ENCODE measurements around the gene MYO16.

MYO16 gene

DNA sequence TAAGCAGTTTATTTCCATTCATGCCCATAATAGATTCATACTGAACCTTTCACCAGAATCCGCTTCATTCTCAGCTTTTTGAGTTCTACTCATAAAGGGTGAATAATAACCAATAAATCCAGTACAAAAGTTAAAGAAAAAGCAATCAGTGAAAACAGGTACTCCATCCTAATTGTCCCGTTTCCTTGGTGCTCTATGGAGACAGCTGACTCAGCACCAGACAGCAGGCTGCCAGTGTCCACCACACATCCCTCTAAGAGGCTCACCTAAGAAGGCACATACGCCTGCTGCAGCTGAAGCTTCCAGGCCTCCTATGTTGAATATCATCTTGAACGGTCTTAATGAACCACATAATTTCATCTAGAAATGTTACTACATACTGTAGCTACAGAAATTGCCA is 27.3 kb downstream of the MYO16 start:
- FAIRE-seq (no peak), DNase-seq (ENCODE audit: insufficient read length, low spot score) (no peak)
- TF ChIP-seq POLR2A (IDR thresholded peaks at IDR 0.05; ENCODE audit: low read depth, low read length) (no peak), TAF1 (IDR thresholded peaks at IDR 0.05; ENCODE audit: low read depth, low read length) (no peak), POLR2AphosphoS5 (IDR thresholded peaks at IDR 0.05; ENCODE audit: low read depth, low read length) (no peak), PAX5 (IDR thresholded peaks at IDR 0.05; ENCODE audit: insufficient read depth, low read length, severe bottlenecking) (no peak), SPI1 (IDR thresholded peaks at IDR 0.05; ENCODE audit: low read depth, low read length) (no peak), POU2F2 (IDR thresholded peaks at IDR 0.05; ENCODE audit: low read depth, low read length) (no peak)

DNA sequence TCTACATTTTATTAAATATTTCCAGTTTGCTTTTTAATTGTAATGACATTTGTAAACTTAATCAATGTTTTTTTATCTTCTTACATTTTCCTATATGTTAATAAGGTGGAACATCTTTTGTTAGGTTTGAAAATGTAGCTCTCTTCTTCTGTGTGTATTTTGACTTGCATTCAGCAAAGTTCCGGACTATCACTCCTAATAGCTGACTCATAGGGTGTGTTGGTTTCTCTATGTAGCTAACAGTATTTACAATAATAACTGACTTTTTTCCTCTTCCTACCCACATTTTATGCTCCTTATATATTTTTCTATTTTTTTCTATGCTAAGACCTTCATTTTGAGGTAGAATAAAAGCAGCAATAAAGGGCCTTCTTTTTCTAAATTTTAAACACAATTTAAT is 28.1 kb downstream of the MYO16 start:
- TF ChIP-seq PAX5 (IDR thresholded peaks at IDR 0.05; ENCODE audit: insufficient read depth, low read length, severe bottlenecking): no peak
- no peak for TF ChIP-seq POLR2A (IDR thresholded peaks at IDR 0.05; ENCODE audit: low read depth, low read length)
- no peak for TF ChIP-seq TAF1 (IDR thresholded peaks at IDR 0.05; ENCODE audit: low read depth, low read length)
- no peak for TF ChIP-seq POU2F2 (IDR thresholded peaks at IDR 0.05; ENCODE audit: low read depth, low read length)
- no peak for TF ChIP-seq POLR2AphosphoS5 (IDR thresholded peaks at IDR 0.05; ENCODE audit: low read depth, low read length)
- TF ChIP-seq SPI1 (IDR thresholded peaks at IDR 0.05; ENCODE audit: low read depth, low read length): no peak
- FAIRE-seq: no peak
- DNase-seq (ENCODE audit: insufficient read length, low spot score): no peak

DNA sequence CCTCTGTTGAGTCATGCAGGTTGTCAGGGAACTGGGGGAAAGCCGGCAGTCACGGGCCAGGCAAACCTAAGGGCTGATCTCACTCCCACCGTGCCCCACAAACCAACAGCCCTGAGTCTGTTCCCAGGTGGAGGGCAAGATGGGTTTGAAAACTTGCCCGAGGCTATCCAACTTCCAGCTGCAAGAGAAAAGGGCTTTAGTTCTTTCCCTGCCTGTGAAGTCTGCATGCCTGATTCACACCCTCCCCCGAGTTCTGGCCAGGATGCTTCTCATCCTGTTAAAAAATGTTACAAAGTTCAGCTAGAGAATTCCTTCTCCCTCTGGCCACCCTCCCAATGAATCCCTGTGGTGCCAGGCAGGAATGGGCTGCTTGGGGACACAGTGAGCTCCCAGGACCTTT is 33.1 kb downstream of the MYO16 start:
- DNase-seq (ENCODE audit: insufficient read length, low spot score) (no peak), FAIRE-seq (no peak)
- TF ChIP-seq POLR2AphosphoS5 (IDR thresholded peaks at IDR 0.05; ENCODE audit: low read depth, low read length) (no peak), TAF1 (IDR thresholded peaks at IDR 0.05; ENCODE audit: low read depth, low read length) (no peak), POU2F2 (IDR thresholded peaks at IDR 0.05; ENCODE audit: low read depth, low read length) (no peak), SPI1 (IDR thresholded peaks at IDR 0.05; ENCODE audit: low read depth, low read length) (no peak), POLR2A (IDR thresholded peaks at IDR 0.05; ENCODE audit: low read depth, low read length) (no peak), PAX5 (IDR thresholded peaks at IDR 0.05; ENCODE audit: insufficient read depth, low read length, severe bottlenecking) (no peak)

DNA sequence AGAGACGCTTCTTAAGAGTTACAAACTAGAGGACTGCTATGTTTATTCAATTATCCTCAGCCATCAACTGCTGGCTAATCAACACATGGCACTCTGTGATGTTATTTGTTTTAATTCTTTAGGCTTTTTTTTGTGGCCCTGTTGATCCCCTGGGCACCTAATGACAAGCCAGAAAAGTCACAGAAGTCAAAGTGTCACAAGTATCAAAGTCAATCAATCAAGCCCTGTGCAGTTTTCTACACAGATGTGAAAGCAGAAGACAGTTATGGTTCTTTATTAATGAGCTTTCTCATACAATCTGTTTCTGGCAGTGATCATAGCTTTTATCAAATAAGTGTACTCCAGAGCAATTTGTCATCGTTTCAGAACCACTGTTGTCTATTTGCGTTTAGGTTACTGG is 34.3 kb downstream of the MYO16 start:
- TF ChIP-seq SPI1 (IDR thresholded peaks at IDR 0.05; ENCODE audit: low read depth, low read length) (no peak), TAF1 (IDR thresholded peaks at IDR 0.05; ENCODE audit: low read depth, low read length) (no peak), POU2F2 (IDR thresholded peaks at IDR 0.05; ENCODE audit: low read depth, low read length) (no peak), POLR2A (IDR thresholded peaks at IDR 0.05; ENCODE audit: low read depth, low read length) (no peak), POLR2AphosphoS5 (IDR thresholded peaks at IDR 0.05; ENCODE audit: low read depth, low read length) (no peak), PAX5 (IDR thresholded peaks at IDR 0.05; ENCODE audit: insufficient read depth, low read length, severe bottlenecking) (no peak)
- DNase-seq (ENCODE audit: insufficient read length, low spot score) (no peak), FAIRE-seq (no peak)

DNA sequence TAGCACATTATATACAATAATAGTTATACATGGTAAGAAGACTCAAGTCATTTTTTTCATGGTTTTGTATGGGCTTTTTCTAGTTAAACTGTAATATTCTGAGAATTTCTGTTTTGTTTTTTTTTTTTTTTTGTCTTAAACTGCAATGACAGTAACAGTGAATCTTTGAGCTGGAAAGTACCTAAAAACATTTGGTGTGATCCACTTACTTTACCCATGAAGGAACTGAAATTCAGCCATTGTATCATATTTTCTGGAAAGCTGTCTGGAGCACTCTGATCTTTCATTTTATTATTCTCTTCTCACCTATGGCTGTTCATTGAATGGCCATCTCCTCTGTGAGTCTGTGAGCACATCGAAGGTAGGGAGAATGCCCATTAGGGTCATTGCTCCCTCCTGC is 37.8 kb downstream of the MYO16 start:
- FAIRE-seq: no peak
- DNase-seq (ENCODE audit: insufficient read length, low spot score): no peak
- TF ChIP-seq POLR2AphosphoS5 (IDR thresholded peaks at IDR 0.05; ENCODE audit: low read depth, low read length) (no peak), POU2F2 (IDR thresholded peaks at IDR 0.05; ENCODE audit: low read depth, low read length) (no peak), SPI1 (IDR thresholded peaks at IDR 0.05; ENCODE audit: low read depth, low read length) (no peak), PAX5 (IDR thresholded peaks at IDR 0.05; ENCODE audit: insufficient read depth, low read length, severe bottlenecking) (no peak), TAF1 (IDR thresholded peaks at IDR 0.05; ENCODE audit: low read depth, low read length) (no peak), POLR2A (IDR thresholded peaks at IDR 0.05; ENCODE audit: low read depth, low read length) (no peak)

DNA sequence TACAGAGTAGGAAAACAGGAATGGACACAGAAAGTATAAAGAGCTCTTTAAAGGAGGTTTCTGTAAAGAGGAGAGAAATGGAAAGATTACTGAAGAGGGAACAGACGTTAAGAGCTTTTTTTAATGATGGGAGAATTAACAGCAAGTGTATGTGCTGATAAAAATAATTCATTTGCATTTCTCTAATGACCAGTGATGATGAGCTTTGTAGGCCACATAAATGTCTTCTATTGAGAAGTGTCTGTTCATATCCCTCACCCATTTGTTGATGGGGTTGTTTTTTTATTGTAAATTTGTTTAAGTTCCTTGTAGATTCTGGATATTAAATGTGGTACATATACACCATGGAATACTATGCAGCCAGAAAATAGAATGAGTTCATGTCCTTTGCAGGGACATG is 40.0 kb downstream of the MYO16 start:
- FAIRE-seq: no peak
- TF ChIP-seq POLR2A (IDR thresholded peaks at IDR 0.05; ENCODE audit: low read depth, low read length) (no peak), SPI1 (IDR thresholded peaks at IDR 0.05; ENCODE audit: low read depth, low read length) (no peak), TAF1 (IDR thresholded peaks at IDR 0.05; ENCODE audit: low read depth, low read length) (no peak), PAX5 (IDR thresholded peaks at IDR 0.05; ENCODE audit: insufficient read depth, low read length, severe bottlenecking) (no peak), POLR2AphosphoS5 (IDR thresholded peaks at IDR 0.05; ENCODE audit: low read depth, low read length) (no peak)
- no peak for DNase-seq (ENCODE audit: insufficient read length, low spot score)

DNA sequence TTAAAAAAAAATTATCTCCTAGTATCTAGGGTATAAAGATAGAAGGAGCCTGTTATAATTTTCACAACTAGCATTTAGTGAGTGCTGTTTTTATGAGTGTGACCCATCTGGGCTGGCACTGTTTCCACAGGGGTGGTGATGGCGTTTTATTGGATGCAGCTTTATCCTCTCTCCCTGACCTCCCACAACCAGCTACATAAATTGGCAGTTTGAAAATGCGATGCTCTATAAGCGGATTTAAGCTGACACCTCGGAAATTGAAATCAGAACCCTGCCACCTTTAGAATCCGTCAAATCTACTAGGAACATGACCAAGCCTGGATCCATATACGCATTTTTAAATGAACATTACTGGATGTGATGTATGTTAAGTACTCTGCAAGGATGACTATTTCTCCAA is 44.9 kb downstream of the MYO16 start:
- FAIRE-seq (no peak), DNase-seq (ENCODE audit: insufficient read length, low spot score) (no peak)
- TF ChIP-seq SPI1 (IDR thresholded peaks at IDR 0.05; ENCODE audit: low read depth, low read length) (no peak), PAX5 (IDR thresholded peaks at IDR 0.05; ENCODE audit: insufficient read depth, low read length, severe bottlenecking) (no peak), POU2F2 (IDR thresholded peaks at IDR 0.05; ENCODE audit: low read depth, low read length) (no peak), POLR2A (IDR thresholded peaks at IDR 0.05; ENCODE audit: low read depth, low read length) (no peak), POLR2AphosphoS5 (IDR thresholded peaks at IDR 0.05; ENCODE audit: low read depth, low read length) (no peak)

DNA sequence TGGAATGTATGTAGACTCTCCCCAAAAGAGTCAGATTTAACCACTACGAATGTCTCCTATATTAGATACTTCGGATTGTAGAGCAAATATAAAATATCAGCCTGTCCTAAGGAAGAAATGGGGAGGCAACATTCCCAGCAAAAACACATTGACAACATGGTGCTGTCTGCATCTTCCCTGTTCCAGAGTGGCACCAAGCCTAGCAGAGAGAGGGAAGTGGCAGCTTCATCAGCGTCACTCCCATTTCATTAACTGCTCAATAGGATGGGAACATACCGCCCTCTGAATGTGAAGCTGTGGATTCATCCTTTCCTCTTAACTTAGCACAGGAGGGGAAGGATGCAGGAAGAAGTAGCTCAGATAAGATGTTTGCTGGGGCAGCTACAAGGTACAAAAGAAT is 45.4 kb downstream of the MYO16 start:
- DNase-seq (ENCODE audit: insufficient read length, low spot score) (no peak), FAIRE-seq (no peak)
- TF ChIP-seq POU2F2 (IDR thresholded peaks at IDR 0.05; ENCODE audit: low read depth, low read length): no peak
- TF ChIP-seq TAF1 (IDR thresholded peaks at IDR 0.05; ENCODE audit: low read depth, low read length): no peak
- TF ChIP-seq POLR2A (IDR thresholded peaks at IDR 0.05; ENCODE audit: low read depth, low read length): no peak
- TF ChIP-seq POLR2AphosphoS5 (IDR thresholded peaks at IDR 0.05; ENCODE audit: low read depth, low read length): no peak
- TF ChIP-seq PAX5 (IDR thresholded peaks at IDR 0.05; ENCODE audit: insufficient read depth, low read length, severe bottlenecking): no peak
- no peak for TF ChIP-seq SPI1 (IDR thresholded peaks at IDR 0.05; ENCODE audit: low read depth, low read length)

DNA sequence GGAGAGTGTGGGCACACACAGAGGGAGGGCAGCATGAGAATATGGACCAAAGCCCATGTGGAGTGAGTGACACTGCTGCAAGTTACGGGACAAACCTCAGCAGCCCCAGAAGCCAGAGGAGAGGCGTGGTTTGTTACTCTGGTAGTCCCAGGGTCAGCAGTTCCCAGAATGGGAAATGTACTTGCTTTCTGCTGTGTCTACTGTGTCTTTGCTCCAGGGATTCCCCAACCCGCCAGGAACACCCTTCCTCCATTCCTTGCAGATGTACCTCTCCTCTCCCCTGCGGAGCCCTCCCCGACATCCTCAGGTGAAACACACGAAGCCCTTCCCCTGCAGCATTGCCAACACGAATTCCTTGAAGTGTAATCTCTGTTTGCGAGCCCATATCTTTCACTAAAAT is 47.2 kb downstream of the MYO16 start:
- DNase-seq (ENCODE audit: insufficient read length, low spot score) (no peak), FAIRE-seq (no peak)
- no peak for TF ChIP-seq POLR2A (IDR thresholded peaks at IDR 0.05; ENCODE audit: low read depth, low read length)
- no peak for TF ChIP-seq POU2F2 (IDR thresholded peaks at IDR 0.05; ENCODE audit: low read depth, low read length)
- no peak for TF ChIP-seq PAX5 (IDR thresholded peaks at IDR 0.05; ENCODE audit: insufficient read depth, low read length, severe bottlenecking)
- no peak for TF ChIP-seq TAF1 (IDR thresholded peaks at IDR 0.05; ENCODE audit: low read depth, low read length)
- no peak for TF ChIP-seq SPI1 (IDR thresholded peaks at IDR 0.05; ENCODE audit: low read depth, low read length)
- TF ChIP-seq POLR2AphosphoS5 (IDR thresholded peaks at IDR 0.05; ENCODE audit: low read depth, low read length): no peak

DNA sequence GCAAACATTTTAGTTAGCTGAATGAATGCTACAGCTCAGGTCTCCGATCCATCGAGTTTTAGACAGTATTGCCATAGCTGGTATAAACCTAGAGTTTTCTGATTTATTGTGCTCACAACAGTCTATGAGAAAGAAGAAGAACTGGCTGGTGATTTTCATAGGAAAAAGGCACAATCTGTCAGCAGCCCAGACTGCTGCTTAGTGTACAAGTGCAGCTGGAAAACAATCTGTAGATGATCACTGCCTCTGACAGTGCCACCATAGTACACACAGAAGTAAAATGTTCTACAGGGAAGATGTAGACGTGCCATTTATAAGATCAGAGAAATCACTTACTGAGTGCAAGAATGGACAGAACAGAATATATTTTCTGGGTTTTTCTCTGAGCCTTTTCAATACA is 48.4 kb downstream of the MYO16 start:
- DNase-seq (ENCODE audit: insufficient read length, low spot score): no peak

More for the DNA sequence above, 48.4 kb downstream of the MYO16 start:
- FAIRE-seq: no peak
- no peak for TF ChIP-seq TAF1 (IDR thresholded peaks at IDR 0.05; ENCODE audit: low read depth, low read length)
- TF ChIP-seq POLR2A (IDR thresholded peaks at IDR 0.05; ENCODE audit: low read depth, low read length): no peak
- no peak for TF ChIP-seq SPI1 (IDR thresholded peaks at IDR 0.05; ENCODE audit: low read depth, low read length)

Measured in GM12891 (cell line).